Neural progenitor cell (in vitro differentiated cells): ENCODE results near the gene SHC3. TPM values are rescaled to one million over a fixed set of nuclear protein-coding genes. Genes with fewer than 3 reads are reported as not detected.
A peak's percentile ranks its signal among the peaks of the same experiment; 100 is the strongest.

Source experiments
- DNase-seq: peaks from one replicate; pipeline ENCODE4 v3.0.0-alpha.2; 2016; ENCODE audit warnings: low spot score
- H2AFZ ChIP-seq: fragments of 200-600 bp; sonication (generic); replicated peaks from 2 replicates; pipeline ENCODE4 v1.6.1; 2016; ENCODE audit warnings: antibody characterized with exemption
- H3F3A ChIP-seq: fragments of 200-600 bp; sonication (generic); 2 replicates; pipeline ENCODE4 v1.6.1; 2016; ENCODE audit warnings: antibody characterized with exemption, low read depth
- H3K27ac ChIP-seq: fragments of 200-600 bp; sonication (generic); 2 replicates; pipeline ENCODE4 v1.5.1; 2016; ENCODE audit warnings: mild to moderate bottlenecking
- H3K27me3 ChIP-seq: fragments of 200-600 bp; sonication (generic); 2 replicates; pipeline ENCODE4 v1.6.1; 2016; ENCODE audit warnings: mild to moderate bottlenecking, moderate library complexity
- H3K36me3 ChIP-seq: fragments of 200-600 bp; sonication (generic); 2 replicates; pipeline ENCODE4 v1.5.1; 2016
- H3K4me1 ChIP-seq: fragments of 200-600 bp; sonication (generic); 2 replicates; pipeline ENCODE4 v1.6.1; 2016; ENCODE audit warnings: mixed run types
- H3K4me2 ChIP-seq: fragments of 200-600 bp; sonication (generic); 2 replicates; pipeline ENCODE4 v1.6.1; 2016
- H3K4me3 ChIP-seq: fragments of 200-600 bp; sonication (generic); 2 replicates; pipeline ENCODE4 v1.5.1; 2016
- H3K79me2 ChIP-seq: fragments of 200-600 bp; sonication (generic); 2 replicates; pipeline ENCODE4 v1.6.1; 2016; ENCODE audit warnings: low read depth
- H3K9ac ChIP-seq: fragments of 200-600 bp; sonication (generic); 2 replicates; pipeline ENCODE4 v1.6.1; 2016
- H3K9me3 ChIP-seq: fragments of 200-600 bp; sonication (generic); 2 replicates; pipeline ENCODE4 v1.5.1; 2016; ENCODE audit warnings: low read depth
- H4K20me1 ChIP-seq: fragments of 200-600 bp; sonication (generic); 2 replicates; pipeline ENCODE4 v1.6.1; 2016; ENCODE audit warnings: low read depth
- H3K27ac Mint-ChIP-seq: 3 replicates; pipeline ENCODE4 v1.8.0; 2021; ENCODE audit warnings: mixed read lengths
- H3K27me3 Mint-ChIP-seq: 2 replicates; pipeline ENCODE4 v1.8.0; 2022; ENCODE audit warnings: low read depth, mild to moderate bottlenecking, inconsistent platforms, moderate library complexity, mixed read lengths; ENCODE audit not compliant: insufficient read depth
- H3K36me3 Mint-ChIP-seq: 3 replicates; pipeline ENCODE4 v1.8.0; 2021; ENCODE audit warnings: mixed read lengths
- H3K4me1 Mint-ChIP-seq: 3 replicates; pipeline ENCODE4 v1.8.0; 2021; ENCODE audit warnings: mixed read lengths
- H3K4me3 Mint-ChIP-seq: 3 replicates; pipeline ENCODE4 v1.8.0; 2021; ENCODE audit warnings: mild to moderate bottlenecking, moderate library complexity, mixed read lengths
- H3K9me3 Mint-ChIP-seq: 3 replicates; pipeline ENCODE4 v1.8.0; 2020; ENCODE audit warnings: mixed read lengths
- CTCF ChIP-seq: fragments of 200-600 bp; sonication (generic); IDR thresholded peaks from 2 replicates; pipeline ENCODE4 v1.5.1; 2017; ENCODE audit warnings: antibody characterized with exemption, mild to moderate bottlenecking
- EZH2 ChIP-seq: fragments of 200-600 bp; sonication (generic); IDR thresholded peaks from 2 replicates; pipeline ENCODE4 v1.6.1; 2017; ENCODE audit warnings: antibody characterized with exemption, mild to moderate bottlenecking, moderate library complexity
- EZH2phosphoT487 ChIP-seq: fragments of 200-600 bp; sonication (generic); IDR thresholded peaks from 2 replicates; pipeline ENCODE4 v1.6.1; 2017; ENCODE audit warnings: antibody characterized with exemption
- total RNA-seq: library from RNA; depleted of rRNA; stranded (reverse); fragments of >200 nt; gene quantifications from 2 replicates; pipeline ENCODE4 v1.2.3, GENCODE V29; 2015; ENCODE audit warnings: low replicate concordance

SHC3 gene
- total RNA-seq, 1 donor from 2014 or later = 0.64 TPM

GRCh38 chr9:88995627-88996026, 183.0 kb downstream of the SHC3 start:
- Histone ChIP-seq H4K20me1 (peaks cover 70% of the 10 kb centered on the region), H3K36me3 (no peaks in the 10 kb centered on the region), H3K4me3 (no peak overlapping the region), H3K4me2 (no peak overlapping the region), H2AFZ (no peak overlapping the region), H3K9ac (no peak overlapping the region), H3F3A (peaks cover 4% of the 10 kb centered on the region), H3K9me3 (no peaks in the 10 kb centered on the region), H3K27ac (no peak overlapping the region), H3K27me3 (no peaks in the 10 kb centered on the region), H3K79me2 (peaks cover 61% of the 10 kb centered on the region), H3K4me1 (peaks cover 17% of the 10 kb centered on the region)
- no peak for DNase-seq
- H3K27me3 Mint-ChIP-seq = no peaks in the 10 kb centered on the region
- H3K9me3 Mint-ChIP-seq = no peaks in the 10 kb centered on the region
- H3K27ac Mint-ChIP-seq = no peak overlapping the region
- TF ChIP-seq CTCF (no peak), EZH2phosphoT487 (no peak), EZH2 (no peak)
- H3K4me3 Mint-ChIP-seq = no peak overlapping the region
- H3K4me1 Mint-ChIP-seq = peaks cover 68% of the 10 kb centered on the region
- peaks cover 30% of the 10 kb centered on the region for H3K36me3 Mint-ChIP-seq

GRCh38 chr9:88995200-88995577, 183.4 kb downstream of the SHC3 start:
- Mint-ChIP-seq H3K9me3 (no peaks in the 10 kb centered on the region), H3K27ac (no peak overlapping the region), H3K4me1 (peaks cover 66% of the 10 kb centered on the region), H3K4me3 (peak overlapping the region; percentile 2), H3K27me3 (no peaks in the 10 kb centered on the region), H3K36me3 (peaks cover 28% of the 10 kb centered on the region)
- Histone ChIP-seq H3K27me3 (no peaks in the 10 kb centered on the region), H4K20me1 (peaks cover 66% of the 10 kb centered on the region), H3K79me2 (peaks cover 61% of the 10 kb centered on the region), H3K9ac (no peak overlapping the region), H3K27ac (no peak overlapping the region), H3K4me3 (no peak overlapping the region), H3K4me2 (peak overlapping the region; percentile 98), H2AFZ (no peak overlapping the region), H3F3A (peaks cover 9% of the 10 kb centered on the region), H3K9me3 (no peaks in the 10 kb centered on the region), H3K36me3 (no peaks in the 10 kb centered on the region), H3K4me1 (peaks cover 16% of the 10 kb centered on the region)
- no peak for TF ChIP-seq CTCF
- no peak for TF ChIP-seq EZH2phosphoT487
- TF ChIP-seq EZH2 = no peak
- DNase-seq = no peak

GRCh38 chr9:88994469-88995199, 184.0 kb downstream of the SHC3 start:
- H3K4me3 ChIP-seq = no peak overlapping the region
- H3K4me3 Mint-ChIP-seq = peak overlapping the region; percentile 2
- H3K36me3 ChIP-seq = no peaks in the 10 kb centered on the region
- peaks cover 68% of the 10 kb centered on the region for H3K4me1 Mint-ChIP-seq
- no peaks in the 10 kb centered on the region for H3K27me3 Mint-ChIP-seq
- H4K20me1 ChIP-seq = peaks cover 64% of the 10 kb centered on the region
- peaks cover 25% of the 10 kb centered on the region for H3K36me3 Mint-ChIP-seq
- no peaks in the 10 kb centered on the region for H3K9me3 ChIP-seq
- no peak overlapping the region for H3K27ac ChIP-seq
- peaks cover 61% of the 10 kb centered on the region for H3K79me2 ChIP-seq
- peak overlapping the region; percentile 98 for H3K4me2 ChIP-seq
- no peak for TF ChIP-seq EZH2
- no peak for TF ChIP-seq CTCF
- TF ChIP-seq EZH2phosphoT487 = no peak
- no peaks in the 10 kb centered on the region for H3K9me3 Mint-ChIP-seq
- no peaks in the 10 kb centered on the region for H3K27me3 ChIP-seq
- H3K4me1 ChIP-seq = peaks cover 20% of the 10 kb centered on the region
- DNase-seq = no peak
- peaks cover 14% of the 10 kb centered on the region for H3F3A ChIP-seq
- no peak overlapping the region for H3K9ac ChIP-seq
- no peak overlapping the region for H2AFZ ChIP-seq
- H3K27ac Mint-ChIP-seq = no peak overlapping the region
